ENCODE measurements around the gene ESAM.

GRCh38 chr11:124793466-124794278 lies 31.6 kb upstream of the ESAM start:
- TF ChIP-seq, protein P1, sequence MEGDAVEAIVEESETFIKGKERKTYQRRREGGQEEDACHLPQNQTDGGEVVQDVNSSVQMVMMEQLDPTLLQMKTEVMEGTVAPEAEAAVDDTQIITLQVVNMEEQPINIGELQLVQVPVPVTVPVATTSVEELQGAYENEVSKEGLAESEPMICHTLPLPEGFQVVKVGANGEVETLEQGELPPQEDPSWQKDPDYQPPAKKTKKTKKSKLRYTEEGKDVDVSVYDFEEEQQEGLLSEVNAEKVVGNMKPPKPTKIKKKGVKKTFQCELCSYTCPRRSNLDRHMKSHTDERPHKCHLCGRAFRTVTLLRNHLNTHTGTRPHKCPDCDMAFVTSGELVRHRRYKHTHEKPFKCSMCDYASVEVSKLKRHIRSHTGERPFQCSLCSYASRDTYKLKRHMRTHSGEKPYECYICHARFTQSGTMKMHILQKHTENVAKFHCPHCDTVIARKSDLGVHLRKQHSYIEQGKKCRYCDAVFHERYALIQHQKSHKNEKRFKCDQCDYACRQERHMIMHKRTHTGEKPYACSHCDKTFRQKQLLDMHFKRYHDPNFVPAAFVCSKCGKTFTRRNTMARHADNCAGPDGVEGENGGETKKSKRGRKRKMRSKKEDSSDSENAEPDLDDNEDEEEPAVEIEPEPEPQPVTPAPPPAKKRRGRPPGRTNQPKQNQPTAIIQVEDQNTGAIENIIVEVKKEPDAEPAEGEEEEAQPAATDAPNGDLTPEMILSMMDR (IDR thresholded peaks at IDR 0.05): peak; percentile 78
- TF ChIP-seq EZH2 (IDR thresholded peaks at IDR 0.05): no peak

Data from neural progenitor cell (in vitro differentiated cells).